Gastroesophageal sphincter (tissue), 3 donors: ENCODE data around the gene REL.

Experiments used
- CTCF ChIP-seq, 4 experiments: fragments of 200-600 bp in 2 of 4; fragments of 450-650 bp in 2 of 4; sonication (generic) in 1 of 4; IDR thresholded peaks; one replicate each; pipeline ENCODE4 v1.5.1; 2017 to 2019; ENCODE audit warnings: antibody characterized with exemption in 4 of 4, mild to moderate bottlenecking in 2 of 4, moderate library complexity in 2 of 4
- POLR2A ChIP-seq, 2 donors: fragments of 450-650 bp; IDR thresholded peaks; one replicate each; pipeline ENCODE4 v1.6.1; 2017; ENCODE audit warnings: antibody characterized with exemption in 2 of 2, mild to moderate bottlenecking in 2 of 2, moderate library complexity in 1 of 2
- POLR2AphosphoS5 ChIP-seq: sonication (generic); formaldehyde crosslinking; IDR thresholded peaks from one replicate; pipeline ENCODE4 v1.6.1; 2017; ENCODE audit warnings: antibody characterized with exemption

- TF ChIP-seq CTCF (IDR thresholded peaks at IDR 0.05) (no peak), POLR2A (IDR thresholded peaks at IDR 0.05) (no peak), POLR2AphosphoS5 (no peak)
Measured at GRCh38 chr2:60884800-60885199, 3.4 kb downstream of the REL start.
